GM12891 (cell line): ENCODE results near the gene SDE2.

ENCODE experiments used
- PAX5 ChIP-seq: IDR thresholded peaks from 2 replicates; pipeline ENCODE4 v1.6.1; 2011; ENCODE audit warnings: low read length, moderate library complexity, mild to moderate bottlenecking; ENCODE audit not compliant: insufficient read depth, severe bottlenecking
- POLR2A ChIP-seq: IDR thresholded peaks from 2 replicates; pipeline ENCODE4 v1.6.1; 2011; ENCODE audit warnings: low read depth, low read length, control low read depth
- POLR2AphosphoS5 ChIP-seq: IDR thresholded peaks from 2 replicates; pipeline ENCODE4 v1.6.1; 2011; ENCODE audit warnings: low read depth, low read length, control low read depth
- POU2F2 ChIP-seq: IDR thresholded peaks from 2 replicates; pipeline ENCODE4 v1.6.1; 2011; ENCODE audit warnings: low read depth, mild to moderate bottlenecking, control low read depth, low read length, moderate library complexity
- TAF1 ChIP-seq: IDR thresholded peaks from 2 replicates; pipeline ENCODE4 v1.6.1; 2011; ENCODE audit warnings: low read depth, low read length, control low read depth

DNA sequence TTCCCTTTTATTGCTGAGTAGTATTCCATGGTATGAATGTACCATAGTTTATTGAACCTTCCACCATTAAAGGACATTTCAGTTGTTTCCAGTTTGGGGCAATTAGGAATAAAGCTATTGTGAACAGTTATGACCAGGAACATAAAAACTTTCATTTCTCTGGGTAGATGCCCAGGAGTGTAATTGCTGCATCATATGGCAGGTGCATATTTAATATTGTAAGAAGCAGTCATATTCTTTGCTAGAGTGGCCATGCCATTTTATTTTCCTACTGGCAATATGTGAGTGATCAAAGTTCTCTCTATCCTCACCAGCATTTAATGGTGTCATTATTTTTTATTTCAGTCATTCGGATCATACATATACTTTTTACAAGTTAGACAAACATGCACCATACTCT, 39.5 kb upstream of the SDE2 start:
- TF ChIP-seq POLR2AphosphoS5 (no peak), POLR2A (no peak), TAF1 (no peak), POU2F2 (no peak), PAX5 (no peak)
